ENCODE results near the gene SLC28A1. TPM values are rescaled to one million over a fixed set of nuclear protein-coding genes. Genes with fewer than 3 reads are reported as not detected.
A peak's percentile ranks its signal among the peaks of the same experiment; 100 is the strongest.

Gene SLC28A1
- total RNA-seq, 1 donor from 2014 or later = not detected

DNA sequence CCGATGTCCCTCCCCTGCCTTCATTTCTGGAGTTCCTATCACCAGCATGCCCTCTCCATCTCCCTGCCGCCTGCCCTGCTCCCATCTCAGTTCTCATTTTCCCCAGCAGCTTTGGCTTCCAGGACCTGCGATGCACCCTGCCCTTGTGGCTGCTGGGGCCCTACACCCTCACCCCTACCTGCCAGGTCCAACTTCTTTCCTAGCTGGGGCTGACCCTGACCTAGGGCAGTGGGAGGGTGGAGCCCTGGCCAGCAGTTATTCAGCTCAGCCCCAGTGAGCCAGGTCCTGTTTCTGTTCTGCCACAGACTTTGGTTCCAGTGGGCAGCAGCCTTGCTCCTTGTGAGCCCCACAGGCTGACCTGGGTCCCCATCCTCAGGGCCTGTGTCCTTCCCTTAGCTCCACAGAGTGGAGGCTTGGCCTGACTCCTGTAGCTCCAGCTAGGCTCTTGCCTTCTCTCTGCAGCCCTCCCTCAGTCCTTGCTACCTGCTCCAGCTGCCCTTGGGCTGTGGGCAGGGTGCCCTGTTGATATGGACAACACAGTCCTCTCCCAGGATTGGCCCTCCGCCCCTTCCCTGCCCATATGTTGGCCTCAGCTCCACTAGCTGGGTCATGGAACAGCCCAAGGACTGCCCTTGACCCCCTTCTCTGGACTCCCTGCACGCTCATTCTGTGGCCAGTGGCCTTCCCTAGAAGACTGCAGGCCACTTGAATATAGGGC lies 62.5 kb downstream of the SLC28A1 start:
- peaks cover 16% of the 10 kb centered on the region for H3K4me1 ChIP-seq (ENCODE audit: insufficient read depth, low read length)
- Mint-ChIP-seq H3K36me3 (ENCODE audit: low read depth, unreplicated experiment) (peaks cover 1% of the 10 kb centered on the region), H3K27ac (ENCODE audit: unreplicated experiment) (no peak overlapping the region), H3K27me3 (ENCODE audit: low read depth, unreplicated experiment) (peaks cover 6% of the 10 kb centered on the region), H3K4me1 (ENCODE audit: low read depth, unreplicated experiment) (peaks cover 11% of the 10 kb centered on the region), H3K4me3 (ENCODE audit: unreplicated experiment) (no peak overlapping the region), H3K9me3 (ENCODE audit: unreplicated experiment) (no peaks in the 10 kb centered on the region)
- H3K4me2 ChIP-seq (ENCODE audit: low read length) = no peak overlapping the region
- no peak for FAIRE-seq
- H3K79me2 ChIP-seq (ENCODE audit: insufficient read depth, low read length) = no peaks in the 10 kb centered on the region
- no peaks in the 10 kb centered on the region for H3K27me3 ChIP-seq (ENCODE audit: insufficient read depth, low read length)
- no peaks in the 10 kb centered on the region for H4K20me1 ChIP-seq (ENCODE audit: insufficient read depth, low read length)
- H3K9me3 ChIP-seq (ENCODE audit: insufficient read depth, low read depth, low read length) = no peaks in the 10 kb centered on the region
- H3K36me3 ChIP-seq (ENCODE audit: insufficient read depth, low read length) = no peaks in the 10 kb centered on the region
- H2AFZ ChIP-seq (ENCODE audit: low read depth, low read length) = no peak overlapping the region
- TF ChIP-seq EZH2 (IDR thresholded peaks at IDR 0.05; ENCODE audit: insufficient read depth, low read length) = no peak
- TF ChIP-seq, protein P1, sequence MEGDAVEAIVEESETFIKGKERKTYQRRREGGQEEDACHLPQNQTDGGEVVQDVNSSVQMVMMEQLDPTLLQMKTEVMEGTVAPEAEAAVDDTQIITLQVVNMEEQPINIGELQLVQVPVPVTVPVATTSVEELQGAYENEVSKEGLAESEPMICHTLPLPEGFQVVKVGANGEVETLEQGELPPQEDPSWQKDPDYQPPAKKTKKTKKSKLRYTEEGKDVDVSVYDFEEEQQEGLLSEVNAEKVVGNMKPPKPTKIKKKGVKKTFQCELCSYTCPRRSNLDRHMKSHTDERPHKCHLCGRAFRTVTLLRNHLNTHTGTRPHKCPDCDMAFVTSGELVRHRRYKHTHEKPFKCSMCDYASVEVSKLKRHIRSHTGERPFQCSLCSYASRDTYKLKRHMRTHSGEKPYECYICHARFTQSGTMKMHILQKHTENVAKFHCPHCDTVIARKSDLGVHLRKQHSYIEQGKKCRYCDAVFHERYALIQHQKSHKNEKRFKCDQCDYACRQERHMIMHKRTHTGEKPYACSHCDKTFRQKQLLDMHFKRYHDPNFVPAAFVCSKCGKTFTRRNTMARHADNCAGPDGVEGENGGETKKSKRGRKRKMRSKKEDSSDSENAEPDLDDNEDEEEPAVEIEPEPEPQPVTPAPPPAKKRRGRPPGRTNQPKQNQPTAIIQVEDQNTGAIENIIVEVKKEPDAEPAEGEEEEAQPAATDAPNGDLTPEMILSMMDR (IDR thresholded peaks at IDR 0.05; ENCODE audit: insufficient read depth, low read depth, low read length) = no peak
- H3K9ac ChIP-seq (ENCODE audit: low read length) = no peak overlapping the region
- no peak overlapping the region for H3K27ac ChIP-seq (ENCODE audit: low read depth, low read length)
- DNase-seq (ENCODE audit: low read depth) = no peak
- no peak overlapping the region for H3K4me3 ChIP-seq (ENCODE audit: insufficient read depth, low read depth, low read length)

DNA sequence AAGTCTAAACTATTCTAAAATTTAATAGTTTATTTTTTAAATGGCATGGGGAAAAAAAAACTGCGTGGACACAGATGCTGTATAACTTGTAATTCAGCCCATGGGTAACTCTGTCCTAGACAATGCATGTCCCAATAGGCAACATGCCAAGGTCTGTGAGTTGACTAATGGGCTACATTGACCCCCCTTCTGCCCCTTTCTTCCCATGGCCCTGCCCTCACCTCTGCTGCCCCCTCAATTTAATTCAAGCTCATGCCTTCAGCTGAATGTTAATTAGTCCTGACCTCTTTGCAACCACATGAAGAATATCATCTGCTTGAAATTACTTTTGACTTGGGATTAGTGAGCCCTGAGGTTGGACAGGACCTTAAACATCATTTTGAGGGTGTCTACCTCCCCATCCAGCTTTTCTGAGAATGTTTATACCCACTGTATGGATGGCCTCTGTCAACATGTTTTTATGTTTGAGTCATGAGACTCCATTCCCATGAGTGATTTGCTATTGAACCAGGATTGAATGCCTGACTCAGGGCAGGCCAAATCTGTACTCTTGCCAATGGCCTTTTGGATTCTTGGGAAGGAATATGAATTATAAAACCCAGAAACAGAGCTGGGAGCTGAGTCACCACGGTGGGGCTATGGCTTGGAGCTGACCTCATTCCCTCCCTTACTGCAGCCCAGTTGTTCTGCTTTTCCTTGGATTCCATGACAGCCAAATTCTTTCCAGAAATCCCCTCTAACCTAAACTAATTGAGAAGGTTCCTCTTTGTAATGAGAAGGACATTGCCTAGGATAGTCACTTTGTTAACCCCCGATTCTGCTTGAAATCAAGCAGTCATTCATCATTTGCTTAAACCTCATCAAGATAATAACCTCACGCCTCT lies 63.7 kb downstream of the SLC28A1 start:
- H3K9ac ChIP-seq (ENCODE audit: low read length) = peak overlapping the region; percentile 26
- H3K27ac Mint-ChIP-seq (ENCODE audit: unreplicated experiment) = peak overlapping the region; percentile 45

More for the DNA sequence above, 63.7 kb downstream of the SLC28A1 start:
- Mint-ChIP-seq H3K4me1 (ENCODE audit: low read depth, unreplicated experiment) (peaks cover 11% of the 10 kb centered on the region), H3K27me3 (ENCODE audit: low read depth, unreplicated experiment) (peaks cover 9% of the 10 kb centered on the region), H3K9me3 (ENCODE audit: unreplicated experiment) (no peaks in the 10 kb centered on the region), H3K4me3 (ENCODE audit: unreplicated experiment) (no peak overlapping the region), H3K36me3 (ENCODE audit: low read depth, unreplicated experiment) (peaks cover 3% of the 10 kb centered on the region)
- Histone ChIP-seq H4K20me1 (ENCODE audit: insufficient read depth, low read length) (no peaks in the 10 kb centered on the region), H3K4me1 (ENCODE audit: insufficient read depth, low read length) (peaks cover 16% of the 10 kb centered on the region), H3K27ac (ENCODE audit: low read depth, low read length) (peak overlapping the region; percentile 68), H3K36me3 (ENCODE audit: insufficient read depth, low read length) (no peaks in the 10 kb centered on the region), H3K4me3 (ENCODE audit: insufficient read depth, low read depth, low read length) (no peak overlapping the region), H3K9me3 (ENCODE audit: insufficient read depth, low read depth, low read length) (no peaks in the 10 kb centered on the region), H3K4me2 (ENCODE audit: low read length) (peak overlapping the region; percentile 56), H2AFZ (ENCODE audit: low read depth, low read length) (no peak overlapping the region), H3K27me3 (ENCODE audit: insufficient read depth, low read length) (no peaks in the 10 kb centered on the region), H3K79me2 (ENCODE audit: insufficient read depth, low read length) (no peaks in the 10 kb centered on the region)
- TF ChIP-seq, protein P1 (IDR thresholded peaks at IDR 0.05; ENCODE audit: insufficient read depth, low read depth, low read length) = no peak
- no peak for TF ChIP-seq EZH2 (IDR thresholded peaks at IDR 0.05; ENCODE audit: insufficient read depth, low read length)
- FAIRE-seq (no peak), DNase-seq (ENCODE audit: low read depth) (peak; percentile 96)
